Thoracic aorta (tissue), 2 donors: ENCODE data around the gene DBI. TPM values are rescaled to one million over a fixed set of nuclear protein-coding genes. Genes with fewer than 3 reads are reported as not detected.
A peak's percentile ranks its signal among the peaks of the same experiment; 100 is the strongest.

Source experiments
- ATAC-seq: fragments of 150-250 bp; one replicate; pipeline ENCODE4 v1.8.0; 2017; ENCODE audit warnings: low read depth; ENCODE audit not compliant: insufficient number of reproducible peaks, low FRiP score
- DNase-seq: peaks from one replicate; pipeline ENCODE4 v3.0.0-alpha.2; 2020; ENCODE audit warnings: low spot score
- H3K27ac ChIP-seq, 2 donors: fragments of 200-600 bp; sonication (generic); 1 replicate in 1 of 2; 2 replicates in 1 of 2; pipeline ENCODE4 v1.5.1; 2016; ENCODE audit warnings: mild to moderate bottlenecking in 2 of 2, moderate library complexity in 2 of 2
- H3K27me3 ChIP-seq: fragments of 200-600 bp; sonication (generic); replicated peaks from 2 replicates; pipeline ENCODE4 v1.6.0; 2016; ENCODE audit warnings: mild to moderate bottlenecking; ENCODE audit not compliant: insufficient read depth
- H3K36me3 ChIP-seq: fragments of 200-600 bp; sonication (generic); one replicate; pipeline ENCODE4 v1.5.1; 2016
- H3K4me1 ChIP-seq, 2 donors: fragments of 200-600 bp; sonication (generic); 1 replicate in 1 of 2; 2 replicates in 1 of 2; pipeline versions ENCODE4 v1.5.1 to v1.6.0; 2016; ENCODE audit warnings: low read depth in 2 of 2, mild to moderate bottlenecking in 1 of 2; ENCODE audit not compliant: control insufficient read depth in 1 of 2
- H3K4me3 ChIP-seq: fragments of 200-600 bp; sonication (generic); 2 replicates; pipeline ENCODE4 v1.5.1; 2016; ENCODE audit warnings: mild to moderate bottlenecking
- H3K9me3 ChIP-seq: fragments of 200-600 bp; sonication (generic); 2 replicates; pipeline ENCODE4 v1.5.1; 2016
- total RNA-seq, 2 donors: library from RNA; depleted of rRNA; stranded (reverse); fragments of >200 nt; gene quantifications; one replicate each; pipeline versions ENCODE4 v1.1.0 to v1.2.3, GENCODE V29; 2016
- TF ChIP-seq, protein P1 (sequence below): fragments of 200-600 bp; sonication (generic); IDR thresholded peaks from one replicate; pipeline ENCODE4 v1.5.1; 2019; ENCODE audit warnings: antibody characterized with exemption

DBI gene
- 10 to 100 TPM; 63.8 to 68.6 TPM for total RNA-seq

DNA sequence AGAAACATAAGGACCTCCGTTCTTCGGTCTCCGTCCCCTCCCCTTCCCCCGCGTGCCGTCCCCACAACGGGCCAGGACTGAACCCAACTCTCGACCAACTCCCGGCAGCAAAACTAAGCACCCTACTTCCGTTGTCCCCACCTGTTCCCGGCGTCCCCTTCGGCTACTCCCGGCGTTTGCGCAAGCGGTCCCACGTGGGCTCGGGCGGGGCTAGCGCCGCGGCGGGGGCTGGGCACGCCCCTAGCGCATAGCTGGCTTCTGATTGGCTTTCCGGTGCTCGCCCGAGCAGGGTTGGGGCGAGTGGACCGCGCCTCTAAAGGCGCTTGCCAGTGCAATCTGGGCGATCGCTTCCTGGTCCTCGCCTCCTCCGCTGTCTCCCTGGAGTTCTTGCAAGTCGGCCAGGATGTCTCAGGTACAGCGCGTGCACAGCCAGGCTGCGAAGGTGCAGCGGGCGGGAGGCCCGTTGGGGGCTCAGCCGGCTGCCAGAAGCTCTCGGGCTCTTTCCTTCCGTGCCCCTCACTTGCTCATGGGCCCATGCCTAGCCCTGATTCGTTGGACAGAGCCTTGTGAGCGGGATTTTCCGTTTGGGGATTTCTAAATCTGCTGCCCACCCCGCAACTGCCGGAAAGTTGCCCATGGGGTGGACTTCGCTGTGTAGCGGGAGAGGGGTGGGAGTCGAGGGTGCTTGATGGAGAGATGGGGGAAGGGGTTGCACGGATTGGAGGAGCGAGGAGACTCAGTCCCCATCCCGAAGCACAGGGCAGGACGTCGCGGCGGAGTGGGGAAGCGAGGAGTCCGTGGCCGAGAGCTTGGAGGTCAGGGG lies at the start of gene DBI, which contains the start of gene C2orf76:
TSS of gene DBI (plus strand) at position 329 of the 823 bp plus-strand sequence. CDS start at position 404, 75 bp downstream.
TSS of gene C2orf76 (minus strand) at position 186 of the 823 bp plus-strand sequence. CDS start 26,875 bp downstream, outside the sequence.
- ATAC-seq (peak; percentile 99), DNase-seq (peak; percentile 68)
- Histone ChIP-seq H3K36me3 (peaks cover 29% of the 10 kb centered on the region), H3K4me1 (peaks cover 21 to 22% of the 10 kb centered on the region in 2 donors), H3K4me3 (peak within 1 kb of the TSS; percentile 90), H3K9me3 (no peaks in the 10 kb centered on the region), H3K27me3 (no peaks in the 10 kb centered on the region), H3K27ac (peak within 1 kb of the TSS; percentile 71 to 87)
- TF ChIP-seq, protein P1, sequence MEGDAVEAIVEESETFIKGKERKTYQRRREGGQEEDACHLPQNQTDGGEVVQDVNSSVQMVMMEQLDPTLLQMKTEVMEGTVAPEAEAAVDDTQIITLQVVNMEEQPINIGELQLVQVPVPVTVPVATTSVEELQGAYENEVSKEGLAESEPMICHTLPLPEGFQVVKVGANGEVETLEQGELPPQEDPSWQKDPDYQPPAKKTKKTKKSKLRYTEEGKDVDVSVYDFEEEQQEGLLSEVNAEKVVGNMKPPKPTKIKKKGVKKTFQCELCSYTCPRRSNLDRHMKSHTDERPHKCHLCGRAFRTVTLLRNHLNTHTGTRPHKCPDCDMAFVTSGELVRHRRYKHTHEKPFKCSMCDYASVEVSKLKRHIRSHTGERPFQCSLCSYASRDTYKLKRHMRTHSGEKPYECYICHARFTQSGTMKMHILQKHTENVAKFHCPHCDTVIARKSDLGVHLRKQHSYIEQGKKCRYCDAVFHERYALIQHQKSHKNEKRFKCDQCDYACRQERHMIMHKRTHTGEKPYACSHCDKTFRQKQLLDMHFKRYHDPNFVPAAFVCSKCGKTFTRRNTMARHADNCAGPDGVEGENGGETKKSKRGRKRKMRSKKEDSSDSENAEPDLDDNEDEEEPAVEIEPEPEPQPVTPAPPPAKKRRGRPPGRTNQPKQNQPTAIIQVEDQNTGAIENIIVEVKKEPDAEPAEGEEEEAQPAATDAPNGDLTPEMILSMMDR: no peak

DNA sequence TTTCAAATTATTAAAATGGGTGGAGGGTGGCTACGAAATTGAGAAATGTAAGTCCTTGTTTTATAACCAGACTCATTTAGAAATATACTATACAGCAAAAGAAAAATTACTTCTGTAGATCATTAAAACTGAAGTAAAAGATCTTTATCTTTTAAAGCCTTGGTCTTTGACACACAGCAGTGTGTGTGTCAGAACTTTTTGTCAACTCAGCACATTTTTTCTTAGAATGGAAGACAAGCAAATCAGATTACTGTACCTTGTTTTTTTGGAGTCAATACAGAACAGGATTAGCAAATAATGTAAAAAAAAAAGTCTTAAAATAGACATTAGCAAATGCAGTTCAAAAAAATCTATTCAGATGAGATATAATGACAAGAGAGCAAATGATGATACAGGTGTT lies 49.2 kb upstream of the DBI start:
- ATAC-seq: no peak

DNA sequence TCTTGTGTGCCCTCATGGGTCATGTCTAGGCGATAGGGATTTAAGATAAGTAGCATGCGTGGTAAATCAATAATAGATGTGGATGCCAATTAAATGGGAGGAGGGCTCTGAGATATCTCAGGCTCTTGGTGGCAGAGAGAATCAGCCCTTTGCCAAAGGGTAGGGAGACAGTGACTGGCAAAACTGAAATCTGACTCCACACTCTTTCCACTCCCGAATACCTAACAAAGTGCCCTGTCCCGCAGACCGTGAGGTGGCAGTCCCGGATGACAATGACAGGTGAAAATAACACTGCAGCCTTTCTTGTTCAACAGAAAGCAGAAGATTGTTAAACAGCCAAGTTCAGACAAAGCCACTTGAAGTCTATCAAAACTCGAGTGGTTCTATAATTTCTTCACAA lies 47.2 kb upstream of the DBI start:
- Histone ChIP-seq H3K27ac (no peak overlapping the region), H3K9me3 (no peaks in the 10 kb centered on the region), H3K4me3 (no peak overlapping the region), H3K4me1 (no peaks in the 10 kb centered on the region), H3K36me3 (no peaks in the 10 kb centered on the region), H3K27me3 (no peaks in the 10 kb centered on the region)
- TF ChIP-seq, protein P1: no peak
- no peak for DNase-seq
- ATAC-seq: no peak

More for the DNA sequence above, 49.2 kb upstream of the DBI start:
- no peak overlapping the region for H3K27ac ChIP-seq
- no peak overlapping the region for H3K4me3 ChIP-seq
- TF ChIP-seq, protein P1: no peak
- no peaks in the 10 kb centered on the region for H3K27me3 ChIP-seq
- H3K36me3 ChIP-seq: no peaks in the 10 kb centered on the region
- H3K9me3 ChIP-seq: no peaks in the 10 kb centered on the region
- no peaks in the 10 kb centered on the region for H3K4me1 ChIP-seq
- DNase-seq: no peak

DNA sequence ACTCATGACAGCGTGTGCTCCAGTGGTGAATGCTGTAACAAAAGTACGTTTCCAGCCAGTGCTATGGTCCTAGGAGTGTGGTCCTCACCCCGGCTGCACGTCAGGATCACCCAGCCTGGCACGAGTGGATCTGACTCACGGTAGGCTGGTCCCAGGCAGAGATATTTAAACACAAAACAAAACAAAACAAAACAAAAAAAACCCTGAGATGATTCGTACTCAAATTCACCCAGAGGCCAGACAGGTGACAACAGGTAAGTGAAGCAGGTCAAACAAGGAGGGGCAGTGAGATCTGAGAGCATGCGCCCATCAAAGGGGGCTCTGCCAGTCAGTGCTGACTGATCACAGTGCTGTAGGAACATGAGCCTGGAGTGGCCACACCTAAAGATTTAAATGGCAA lies 43.3 kb upstream of the DBI start:
- Histone ChIP-seq H3K4me3 (no peak overlapping the region), H3K4me1 (no peaks in the 10 kb centered on the region), H3K27ac (no peak overlapping the region), H3K27me3 (no peaks in the 10 kb centered on the region), H3K9me3 (no peaks in the 10 kb centered on the region), H3K36me3 (no peaks in the 10 kb centered on the region)
- ATAC-seq: no peak
- TF ChIP-seq, protein P1: no peak
- DNase-seq: no peak

DNA sequence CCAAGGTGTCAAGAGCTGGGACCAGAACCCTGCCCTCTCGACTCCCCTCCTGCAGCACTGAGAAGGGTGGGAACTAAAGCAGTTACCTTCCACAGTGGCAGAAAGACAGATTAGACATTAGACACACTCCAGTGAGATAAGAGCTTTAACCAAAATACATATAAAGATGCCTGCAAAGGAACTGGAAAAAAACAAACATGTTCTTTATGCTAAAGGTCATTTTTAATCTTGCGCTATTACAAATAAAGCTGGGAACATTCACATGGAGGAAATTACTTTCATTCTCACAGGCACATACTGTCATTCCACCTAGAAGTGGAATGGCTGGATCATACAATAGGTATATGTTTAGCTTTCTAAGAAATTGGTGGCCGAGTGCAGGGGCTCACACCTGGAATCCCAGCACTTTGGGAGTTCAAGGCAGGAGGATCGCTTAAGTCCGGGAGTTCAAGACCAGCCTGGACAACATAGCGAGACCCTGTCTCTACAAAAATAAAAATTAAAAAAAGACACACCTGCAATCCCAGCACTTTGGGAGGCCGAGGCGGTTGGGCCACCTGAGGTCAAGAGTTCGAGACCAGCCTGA lies 42.0 kb upstream of the DBI start:
- Histone ChIP-seq H3K9me3 (no peaks in the 10 kb centered on the region), H3K27me3 (no peaks in the 10 kb centered on the region), H3K4me3 (no peak overlapping the region), H3K4me1 (no peaks in the 10 kb centered on the region), H3K27ac (no peak overlapping the region), H3K36me3 (no peaks in the 10 kb centered on the region)
- TF ChIP-seq, protein P1: no peak
- DNase-seq (no peak), ATAC-seq (no peak)
